GM10248 (cell line): Measurements from ENCODE around the gene SEMA6C.

Experiments used
- CTCF ChIA-PET: fragments of 300-600 bp; sonication (Branson Sonifier 250); formaldehyde crosslinking; extraction: SDS; loops from one replicate; lab custom pipeline; 2021; ENCODE audit warnings: antibody characterized with exemption; lab: Yijun Ruan, JAX
- POLR2A ChIA-PET: fragments of 350-650 bp; sonication (Branson Sonifier 250); formaldehyde crosslinking; extraction: SDS; loops from one replicate; lab custom pipeline; 2020; ENCODE audit warnings: antibody characterized with exemption; lab: Yijun Ruan, JAX
- DNase-seq: peaks from one replicate; pipeline ENCODE4 v3.0.0; 2012; ENCODE audit errors: extremely low spot score
- CTCF ChIP-seq: IDR thresholded peaks from 2 replicates; pipeline ENCODE4 v1.5.1; 2012; ENCODE audit warnings: mild to moderate bottlenecking, low read depth; ENCODE audit errors: extremely low read depth, missing control alignments, control extremely low read depth

SEMA6C gene

GRCh38 chr1:151143986-151144385 lies 2.4 kb downstream of the SEMA6C start:
- no peak for DNase-seq
- ChIA-PET POLR2A (no interaction called here), CTCF (interaction anchor here (3.0 to 7.5 kb wide), 3 partner anchors 12 to 44 kb away, joined by 18 to 56 read pairs (median 19); partner anchors contain the start of gene TNFAIP8L2)
- TF ChIP-seq CTCF: no peak

- ChIA-PET POLR2A (interaction anchor here (0.6 kb wide), 1 partner anchor 117 kb away, joined by 4 read pairs; no protein-coding TSS in a partner anchor), CTCF (interaction anchor here (1.1 to 7.5 kb wide), 6 partner anchors 9 to 46 kb away, joined by 3 to 56 read pairs (median 11); partner anchors contain the start of gene TNFAIP8L2)
- DNase-seq: no peak
- no peak for TF ChIP-seq CTCF
These were observed 3.4 kb downstream of the SEMA6C start for GRCh38 chr1:151143057-151143435.

GRCh38 chr1:151142411-151143056 lies 3.9 kb downstream of the SEMA6C start:
- no peak for DNase-seq
- POLR2A ChIA-PET: no interaction called here
- no peak for TF ChIP-seq CTCF
- CTCF ChIA-PET: interaction anchor here (1.1 to 7.5 kb wide), 7 partner anchors 8 to 45 kb away, joined by 3 to 56 read pairs (median 9); partner anchors contain the start of gene TNFAIP8L2

- CTCF ChIA-PET: no interaction called here
- DNase-seq: no peak
- TF ChIP-seq CTCF: no peak
- POLR2A ChIA-PET: no interaction called here
These were observed 8.6 kb downstream of the SEMA6C start for GRCh38 chr1:151137789-151138188.

GRCh38 chr1:151135433-151136385 lies 10.7 kb downstream of the SEMA6C start:
- DNase-seq: no peak
- TF ChIP-seq CTCF: no peak
- ChIA-PET POLR2A (no interaction called here), CTCF (interaction anchor here (1.0 to 3.8 kb wide), 5 partner anchors 12 to 65 kb away, joined by 3 to 29 read pairs (median 11); partner anchors contain the start of genes GABPB2, SEMA6C and TNFAIP8L2)

- no peak for DNase-seq
- TF ChIP-seq CTCF: no peak
- CTCF ChIA-PET: interaction anchor here (1.0 to 3.8 kb wide), 6 partner anchors 13 to 117 kb away, joined by 3 to 29 read pairs (median 8); partner anchors contain the start of genes GABPB2, SEMA6C and TNFAIP8L2
- POLR2A ChIA-PET: no interaction called here
These were observed 11.4 kb downstream of the SEMA6C start for GRCh38 chr1:151134991-151135390.
